Motor neuron (in vitro differentiated cells): ENCODE data around the gene ZRSR2. TPM values are rescaled to one million over a fixed set of nuclear protein-coding genes. Genes with fewer than 3 reads are reported as not detected.
A peak's percentile ranks its signal among the peaks of the same experiment; 100 is the strongest.
"Not testable (repeated sequence)": the region's sequence is repeated elsewhere in the genome, so short reads cannot be mapped to it uniquely, and the experiment has no call there.

ENCODE experiments used
- ATAC-seq, 8 experiments: fragments of 200-7000 bp; cut with Tn5 transposase; replicated peaks in 6 of 8; 2 replicates each; pipeline ENCODE4 v1.8.0; 2021; ENCODE audit warnings: mild to moderate bottlenecking in 8 of 8, moderate library complexity in 8 of 8
- H3K27ac ChIP-seq, 2 donors: fragments of 250-450 bp; sonication (Bioruptor Pico); 2 replicates each; pipeline ENCODE4 v1.9.0; 2021; ENCODE audit warnings: antibody characterized with exemption in 2 of 2, mild to moderate bottlenecking in 2 of 2, moderate library complexity in 1 of 2
- H3K4me1 ChIP-seq, 2 donors: fragments of 250-450 bp; sonication (Bioruptor Pico); replicated peaks in 1 of 2; 2 replicates each; pipeline ENCODE4 v1.6.1; 2021; ENCODE audit warnings: antibody characterized with exemption in 2 of 2, mild to moderate bottlenecking in 2 of 2, moderate library complexity in 1 of 2
- H3K4me3 ChIP-seq, 5 donors: fragments of 250-450 bp; sonication (Bioruptor Pico); 2 replicates each; pipeline ENCODE4 v1.9.0; 2021; ENCODE audit warnings: antibody characterized with exemption in 5 of 5, mild to moderate bottlenecking in 5 of 5, moderate library complexity in 4 of 5
- WGBS, 10 experiments: fragments of 450-650 bp; shearing (Covaris generic); methylation state at CpG; one replicate each; pipeline ENCODE4 v1.0.0; 2022; 5-methylcytosine and 5-hydroxymethylcytosine counted together
- in situ Hi-C, 9 experiments: fragments of 400-800 bp; cut with MboI; loops; one replicate each; pipeline ENCODE4 v1.15.0; 2021; ENCODE audit warnings: low sequenced_read_pairs in 9 of 9, low pct_unique_long_range_greater_than_20kb in 2 of 9; ENCODE audit not compliant: unreplicated experiment in 9 of 9
- total RNA-seq, 8 experiments: library from RNA; unstranded; fragments of 300-600 nt; gene quantifications; 2 replicates each; pipeline versions ENCODE4 v1.2.3 to v1.2.4, GENCODE V29; 2022

Gene ZRSR2
- 10 to 100 TPM in 4 of 8 experiments, 1 to 10 TPM in 4; 7.8 to 19.6 (median 10.3) TPM for total RNA-seq

GRCh38 chrX:15789979-15790768 lies at the start of gene ZRSR2:
Gene ZRSR2 (plus strand): TSS chrX:15790484. CDS start chrX:15790496, 12 bp downstream.
- Histone ChIP-seq H3K27ac (peak within 1 kb of the TSS; percentile 97 to 99), H3K4me1 (peaks cover 0 to 4% of the 10 kb centered on the region in 2 donors), H3K4me3 (peak within 1 kb of the TSS; percentile 64 to 91 (median 68))
- in situ Hi-C loops, result loop anchor here in 1 of 9 experiments (25.0 kb wide), 1 partner anchor 103 kb away; no protein-coding TSS in a partner anchor
- 0 to 3% (median 0%) methylated on average over 2 to 33 of the region's 55 CpGs; no CpG with 5 or more reads in 2 of the 10 experiments for WGBS, 10 experiments
- ATAC-seq, result peak; percentile 89 to 93 (median 92)

- in situ Hi-C loops, result no loop called here
- H3K27ac ChIP-seq, result no peak overlapping the region
- no peak overlapping the region for H3K4me3 ChIP-seq
- no peak for ATAC-seq
- 89 to 100% (median 94%) methylated on average over 1 to 9 of the region's 9 CpGs; no CpG with 5 or more reads in 6 of the 10 experiments for WGBS, 10 experiments
- peaks cover 0 to 3% of the 10 kb centered on the region in 2 donors for H3K4me1 ChIP-seq
Observed at GRCh38 chrX:15744181-15744867, 46.0 kb upstream of the ZRSR2 start.

GRCh38 chrX:15745179-15745578 lies 45.1 kb upstream of the ZRSR2 start:
- Histone ChIP-seq H3K4me3 (no peak overlapping the region), H3K4me1 (no peaks in the 10 kb centered on the region), H3K27ac (no peak overlapping the region)
- 58 to 100% (median 94%) methylated on average over 3 to 4 of the region's 4 CpGs; no CpG with 5 or more reads in 4 of the 10 experiments for WGBS, 10 experiments
- ATAC-seq, result no peak
- in situ Hi-C loops, result no loop called here

GRCh38 chrX:15746651-15747050 lies 43.6 kb upstream of the ZRSR2 start:
- H3K4me3 ChIP-seq, H3K27ac ChIP-seq, ATAC-seq, in situ Hi-C loops, H3K4me1 ChIP-seq: not testable (repeated sequence)
- WGBS, 10 experiments, result 93 to 95% methylated on average over 3 of the region's 6 CpGs; no CpG with 5 or more reads in 8 of the 10 experiments

- ATAC-seq, result no peak
- Histone ChIP-seq H3K4me3 (no peak overlapping the region), H3K27ac (no peak overlapping the region), H3K4me1 (no peaks in the 10 kb centered on the region)
- in situ Hi-C loops, result no loop called here
- WGBS, 10 experiments, result 40 to 93% (median 65%) methylated on average over 1 to 9 of the region's 13 CpGs; no CpG with 5 or more reads in 6 of the 10 experiments
Observed at GRCh38 chrX:15747626-15748173, 42.6 kb upstream of the ZRSR2 start.

- WGBS, 10 experiments, result 50 to 100% (median 85%) methylated on average over 1 to 3 of the region's 3 CpGs; no CpG with 5 or more reads in 6 of the 10 experiments
- ATAC-seq, result no peak
- H3K4me1 ChIP-seq, result no peaks in the 10 kb centered on the region
- H3K27ac ChIP-seq, result no peak overlapping the region
- in situ Hi-C loops, result no loop called here
- H3K4me3 ChIP-seq, result no peak overlapping the region
Observed at GRCh38 chrX:15748841-15749240, 41.4 kb upstream of the ZRSR2 start.

GRCh38 chrX:15749642-15750610 lies 40.4 kb upstream of the ZRSR2 start:
- Histone ChIP-seq H3K27ac (no peak overlapping the region), H3K4me1 (no peaks in the 10 kb centered on the region), H3K4me3 (no peak overlapping the region)
- in situ Hi-C loops, result no loop called here
- ATAC-seq, result peak in 3 of 8 experiments; percentile 13 to 78 (median 74)
- 0 to 100% (median 55%) methylated on average over 2 to 6 of the region's 7 CpGs; no CpG with 5 or more reads in 4 of the 10 experiments for WGBS, 10 experiments

GRCh38 chrX:15750611-15751154 lies 39.6 kb upstream of the ZRSR2 start:
- peak in 6 of 8 experiments; percentile 23 to 94 (median 50) for ATAC-seq
- H3K4me1 ChIP-seq, result no peaks in the 10 kb centered on the region
- no peak overlapping the region for H3K27ac ChIP-seq
- 0 to 88% (median 30%) methylated on average over 1 to 4 of the region's 5 CpGs; no CpG with 5 or more reads in 4 of the 10 experiments for WGBS, 10 experiments
- in situ Hi-C loops, result no loop called here
- no peak overlapping the region for H3K4me3 ChIP-seq

- WGBS, 10 experiments, result 0 to 100% (median 46%) methylated on average over 1 to 4 of the region's 4 CpGs; no CpG with 5 or more reads in 4 of the 10 experiments
- Histone ChIP-seq H3K4me3 (no peak overlapping the region), H3K27ac (no peak overlapping the region), H3K4me1 (no peaks in the 10 kb centered on the region)
- ATAC-seq, result peak in 5 of 8 experiments; percentile 19 to 92 (median 67)
- in situ Hi-C loops, result no loop called here
Observed at GRCh38 chrX:15751155-15751819, 39.0 kb upstream of the ZRSR2 start.

- H3K27ac ChIP-seq, result no peak overlapping the region
- in situ Hi-C loops, result no loop called here
- H3K4me1 ChIP-seq, result no peaks in the 10 kb centered on the region
- H3K4me3 ChIP-seq, result no peak overlapping the region
- ATAC-seq, result no peak
- WGBS, 10 experiments, result 60 to 100% (median 100%) methylated on average over 1 to 2 of the region's 2 CpGs; no CpG with 5 or more reads in 7 of the 10 experiments
Observed at GRCh38 chrX:15755091-15755490, 35.2 kb upstream of the ZRSR2 start.

- Histone ChIP-seq H3K4me1 (no peaks in the 10 kb centered on the region), H3K27ac (no peak overlapping the region), H3K4me3 (no peak overlapping the region)
- no peak for ATAC-seq
- in situ Hi-C loops, result no loop called here
- 91 to 100% methylated on average over 1 to 4 of the region's 4 CpGs; no CpG with 5 or more reads in 8 of the 10 experiments for WGBS, 10 experiments
Observed at GRCh38 chrX:15758140-15758539, 32.1 kb upstream of the ZRSR2 start.
